GM21723 (cell line): ENCODE measurements around the gene OAS1.
"Not testable (repeated sequence)": the region's sequence is repeated elsewhere in the genome, so short reads cannot be mapped to it uniquely, and the experiment has no call there.

ENCODE experiments used
- ATAC-seq: cut with Tn5 transposase; IDR thresholded peaks from one replicate; pipeline ENCODE4 v1.9.1; 2021; ENCODE audit warnings: mild to moderate bottlenecking, moderate library complexity; ENCODE audit not compliant: unreplicated experiment

The OAS1 gene

DNA sequence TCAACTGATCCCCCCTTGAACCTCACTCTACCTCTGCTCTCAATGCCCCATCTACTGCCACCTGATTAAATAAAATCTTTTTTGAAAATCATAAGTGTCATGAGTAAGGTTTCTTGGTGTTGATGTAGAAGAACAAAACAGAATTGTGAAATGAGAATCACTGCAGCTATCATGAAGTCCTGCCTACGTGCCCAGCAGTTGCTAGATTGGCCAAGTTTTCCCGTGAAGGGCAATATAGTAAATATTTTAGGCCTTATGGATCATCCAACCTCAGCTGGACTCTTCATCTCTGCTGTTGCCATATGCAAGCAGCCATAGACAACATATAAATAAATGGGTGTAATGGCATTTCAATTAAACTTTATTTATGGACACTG lies 26.4 kb downstream of the OAS1 start:
- ATAC-seq, result no peak

DNA sequence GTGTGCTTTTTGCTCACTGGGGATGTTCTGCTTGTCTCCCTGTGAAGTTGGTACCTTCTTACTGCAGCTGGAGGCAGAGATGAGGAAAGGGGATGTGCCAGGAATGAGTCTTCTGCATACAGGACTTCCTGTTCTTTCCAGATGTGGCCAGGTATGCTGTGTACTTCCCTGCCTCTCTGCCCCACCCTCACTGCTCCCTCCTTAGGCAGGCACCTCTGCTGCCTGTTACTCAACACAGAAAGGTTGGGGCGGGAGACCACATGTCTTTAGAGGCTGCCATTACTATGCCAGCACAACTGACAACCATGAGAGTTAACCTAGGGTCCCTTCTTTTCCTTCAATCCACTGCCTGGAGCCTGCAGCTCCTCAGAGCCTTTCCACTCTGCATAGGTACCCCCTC lies 29.5 kb downstream of the OAS1 start:
- ATAC-seq, result no peak

DNA sequence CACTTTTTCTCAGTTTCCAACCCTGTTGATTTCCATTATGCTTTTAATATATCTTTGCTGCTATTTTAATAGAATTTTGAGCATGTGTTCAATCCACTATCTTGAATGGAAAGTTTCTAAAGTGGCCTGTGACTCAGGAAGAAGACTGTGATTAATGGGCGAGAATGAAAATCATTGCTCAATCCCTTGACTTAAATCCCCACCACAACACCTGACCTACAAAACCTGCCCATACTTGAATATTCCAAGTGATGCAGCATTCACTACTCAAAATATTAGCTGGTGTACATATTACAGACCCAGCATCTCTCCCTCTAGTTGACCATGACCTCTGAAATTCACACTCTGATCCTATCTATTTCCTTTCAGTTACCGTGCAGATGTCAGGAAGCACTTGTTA lies 30.2 kb downstream of the OAS1 start:
- ATAC-seq, result no peak

DNA sequence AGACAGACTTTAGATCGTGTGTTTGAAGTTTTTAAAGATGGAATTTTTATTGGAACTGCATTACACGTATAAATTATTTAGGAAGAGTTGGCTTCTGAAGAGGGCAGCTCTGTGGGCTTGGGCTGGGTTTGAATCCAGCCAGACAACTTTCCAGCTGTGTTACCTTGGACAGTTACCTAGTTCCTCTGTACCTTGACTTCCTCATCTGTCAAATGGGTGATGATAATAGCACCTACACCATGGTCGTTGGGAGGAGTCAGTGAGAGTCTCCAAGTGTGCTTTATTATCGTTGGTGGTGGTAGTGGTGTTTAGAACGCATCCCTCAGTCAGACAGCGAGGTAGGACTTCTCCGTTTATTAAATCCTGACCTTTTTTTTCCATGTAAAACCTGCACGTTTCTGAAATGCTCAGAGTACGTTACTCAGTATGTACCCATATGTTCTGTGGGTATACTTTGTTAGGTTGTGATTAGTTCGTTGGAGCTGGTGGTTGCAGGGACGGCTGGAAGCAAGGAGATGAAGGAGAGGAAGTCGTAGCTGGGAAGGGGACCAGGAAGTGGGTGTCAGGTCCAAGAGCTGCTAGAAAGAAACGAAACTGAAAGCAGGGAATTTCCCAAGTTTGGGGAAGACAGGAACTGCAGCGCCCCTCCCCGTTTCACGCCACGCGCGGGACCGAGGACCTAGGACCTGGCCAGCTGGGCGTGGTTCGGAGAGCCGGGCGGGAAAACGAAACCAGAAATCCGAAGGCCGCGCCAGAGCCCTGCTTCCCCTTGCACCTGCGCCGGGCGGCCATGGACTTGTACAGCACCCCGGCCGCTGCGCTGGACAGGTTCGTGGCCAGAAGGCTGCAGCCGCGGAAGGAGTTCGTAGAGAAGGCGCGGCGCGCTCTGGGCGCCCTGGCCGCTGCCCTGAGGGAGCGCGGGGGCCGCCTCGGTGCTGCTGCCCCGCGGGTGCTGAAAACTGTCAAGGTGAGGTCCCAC lies 31.3 kb downstream of the OAS1 start, which contains the start of gene OAS3:
Gene OAS3, plus strand, starts transcription at position 734 of the 979 bp plus-strand sequence. Its CDS starts 57 bp downstream, at position 791.
- ATAC-seq, result peak; percentile 54

DNA sequence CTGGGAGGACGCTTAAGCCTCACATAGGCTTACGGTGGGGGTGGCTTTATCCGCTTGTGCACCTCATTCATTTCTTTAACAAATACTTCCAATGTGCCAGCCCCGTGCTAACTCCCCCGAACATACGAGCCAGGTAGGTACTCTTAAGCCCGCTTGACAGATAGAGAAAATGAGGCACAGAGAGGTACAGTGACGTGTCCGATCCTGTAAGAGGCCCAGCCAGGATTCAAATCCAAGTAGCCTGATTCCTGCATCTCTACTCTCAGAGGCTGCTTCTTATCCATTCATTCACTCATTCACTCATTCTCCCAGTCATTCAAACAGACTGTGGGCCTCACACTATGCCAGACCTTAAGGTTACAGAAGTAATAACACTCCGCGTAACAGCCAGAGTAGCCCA lies 32.0 kb downstream of the OAS1 start:
- ATAC-seq, result no peak

DNA sequence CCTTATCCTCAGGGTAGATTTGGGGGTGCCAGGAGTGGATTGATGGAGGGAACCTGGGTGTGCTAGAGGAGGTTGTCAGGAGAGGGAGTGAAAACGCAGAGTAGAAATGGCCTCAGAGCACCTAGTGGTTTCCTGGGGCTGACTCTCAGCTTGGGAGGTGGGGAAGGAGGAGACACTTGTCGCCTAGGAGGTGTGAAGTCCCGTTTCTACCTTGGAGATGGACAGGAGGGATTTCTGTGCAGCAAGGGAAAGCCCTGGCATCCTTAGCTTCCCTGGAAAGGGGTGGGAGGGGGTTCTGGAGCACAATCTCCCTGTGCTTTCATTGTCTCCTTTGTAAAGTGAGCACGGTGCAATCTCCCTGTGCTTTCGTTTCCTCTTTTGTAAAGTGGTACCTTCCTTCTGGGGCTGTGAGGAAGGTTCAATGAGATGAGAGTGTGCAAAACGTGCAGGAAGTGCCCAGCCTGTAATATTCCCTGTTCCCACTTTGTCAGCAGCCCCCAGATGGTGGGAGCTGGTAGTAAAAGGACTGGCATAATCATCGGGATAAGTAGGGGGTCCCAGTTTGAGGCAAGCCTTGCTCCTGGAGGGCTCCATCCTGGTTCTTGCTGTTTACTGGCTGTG lies 33.1 kb downstream of the OAS1 start:
- peak; percentile 64 for ATAC-seq

DNA sequence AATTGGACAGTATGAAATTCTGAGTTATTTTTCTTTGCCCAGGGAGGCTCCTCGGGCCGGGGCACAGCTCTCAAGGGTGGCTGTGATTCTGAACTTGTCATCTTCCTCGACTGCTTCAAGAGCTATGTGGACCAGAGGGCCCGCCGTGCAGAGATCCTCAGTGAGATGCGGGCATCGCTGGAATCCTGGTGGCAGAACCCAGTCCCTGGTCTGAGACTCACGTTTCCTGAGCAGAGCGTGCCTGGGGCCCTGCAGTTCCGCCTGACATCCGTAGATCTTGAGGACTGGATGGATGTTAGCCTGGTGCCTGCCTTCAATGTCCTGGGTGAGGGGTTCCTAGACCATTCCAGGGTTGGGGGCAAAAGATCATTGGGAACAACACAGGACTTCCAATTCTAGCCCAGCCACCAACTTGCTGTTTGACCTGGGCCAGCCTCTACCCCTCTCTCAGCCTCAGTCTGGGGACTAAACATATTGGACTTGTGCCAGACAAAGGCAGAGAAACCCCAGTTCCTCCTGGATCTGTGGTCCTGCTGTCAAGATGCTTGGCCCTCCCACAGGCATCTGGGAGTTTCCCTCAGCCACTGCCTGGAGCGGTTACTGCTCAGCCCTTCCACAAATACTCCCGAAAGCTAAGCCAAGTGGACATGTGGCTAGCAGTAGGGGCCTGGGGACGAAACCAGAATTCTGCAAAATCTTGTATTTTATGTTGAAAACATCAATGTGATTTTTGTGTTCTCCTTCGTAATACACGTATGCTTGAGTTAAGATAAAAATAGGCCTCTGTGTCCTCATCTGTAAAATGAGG lies 35.0 kb downstream of the OAS1 start:
- ATAC-seq, result no peak

DNA sequence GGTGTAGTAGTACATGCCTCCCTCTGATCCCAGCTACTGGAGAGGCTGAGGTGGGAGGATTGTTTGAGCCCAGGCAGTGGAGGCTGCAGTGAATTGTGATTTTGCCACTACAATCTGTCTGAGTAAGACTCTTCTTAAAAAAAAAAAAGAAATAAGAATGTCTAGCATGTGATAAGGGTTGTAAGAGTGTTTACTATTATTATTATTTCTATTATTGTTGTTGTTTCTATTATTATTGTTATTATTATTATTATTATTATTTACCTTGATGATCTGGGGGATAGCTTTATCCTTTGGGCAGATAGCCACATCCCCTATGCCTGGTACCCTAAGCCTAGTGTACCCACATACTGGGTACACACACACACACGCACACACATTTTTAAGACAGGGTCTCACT lies 35.8 kb downstream of the OAS1 start:
- no peak for ATAC-seq

DNA sequence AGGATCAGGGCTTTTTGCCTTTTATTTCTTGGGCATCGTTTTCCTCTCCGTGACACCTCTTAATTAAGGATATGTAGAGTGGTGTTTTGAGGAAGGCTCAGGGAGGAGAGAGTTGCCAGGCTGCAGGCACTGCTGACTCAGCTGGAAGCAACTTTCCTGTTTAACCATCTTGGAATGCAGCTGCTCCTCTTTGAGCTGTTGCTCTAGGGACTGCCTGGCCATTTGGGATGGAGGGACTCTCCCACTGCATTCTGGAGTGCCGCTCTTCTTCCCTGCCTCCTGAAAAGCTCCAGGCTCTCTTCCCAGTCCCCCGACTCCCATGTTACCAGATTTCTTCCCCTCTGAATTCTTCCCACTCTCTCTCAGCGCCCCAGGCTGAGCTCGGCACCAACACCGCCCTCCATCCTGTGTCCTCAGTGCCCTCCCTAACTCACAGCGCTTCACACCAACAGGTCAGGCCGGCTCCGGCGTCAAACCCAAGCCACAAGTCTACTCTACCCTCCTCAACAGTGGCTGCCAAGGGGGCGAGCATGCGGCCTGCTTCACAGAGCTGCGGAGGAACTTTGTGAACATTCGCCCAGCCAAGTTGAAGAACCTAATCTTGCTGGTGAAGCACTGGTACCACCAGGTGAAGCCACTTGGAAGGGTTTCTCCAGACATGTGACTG lies 37.4 kb downstream of the OAS1 start:
- no peak for ATAC-seq

DNA sequence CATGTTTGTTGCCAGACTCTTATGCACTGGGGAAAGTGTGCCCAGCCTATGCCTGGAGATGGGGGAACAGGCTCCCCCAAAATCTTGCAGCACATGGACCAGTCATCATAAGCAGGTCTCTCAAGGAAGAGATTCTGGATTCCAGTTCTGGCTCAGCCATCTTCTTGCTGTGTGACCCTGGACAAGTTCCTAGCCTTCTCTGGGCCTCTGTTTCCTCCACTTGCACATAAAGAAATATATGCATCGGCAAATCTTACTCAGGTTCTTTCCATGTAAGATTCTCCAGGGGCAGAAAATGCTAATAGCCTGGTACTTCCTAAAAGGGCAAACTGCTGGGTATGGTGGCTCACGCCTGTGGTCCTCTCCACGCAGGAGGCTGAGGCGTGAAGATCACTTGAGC lies 38.8 kb downstream of the OAS1 start:
- no peak for ATAC-seq

DNA sequence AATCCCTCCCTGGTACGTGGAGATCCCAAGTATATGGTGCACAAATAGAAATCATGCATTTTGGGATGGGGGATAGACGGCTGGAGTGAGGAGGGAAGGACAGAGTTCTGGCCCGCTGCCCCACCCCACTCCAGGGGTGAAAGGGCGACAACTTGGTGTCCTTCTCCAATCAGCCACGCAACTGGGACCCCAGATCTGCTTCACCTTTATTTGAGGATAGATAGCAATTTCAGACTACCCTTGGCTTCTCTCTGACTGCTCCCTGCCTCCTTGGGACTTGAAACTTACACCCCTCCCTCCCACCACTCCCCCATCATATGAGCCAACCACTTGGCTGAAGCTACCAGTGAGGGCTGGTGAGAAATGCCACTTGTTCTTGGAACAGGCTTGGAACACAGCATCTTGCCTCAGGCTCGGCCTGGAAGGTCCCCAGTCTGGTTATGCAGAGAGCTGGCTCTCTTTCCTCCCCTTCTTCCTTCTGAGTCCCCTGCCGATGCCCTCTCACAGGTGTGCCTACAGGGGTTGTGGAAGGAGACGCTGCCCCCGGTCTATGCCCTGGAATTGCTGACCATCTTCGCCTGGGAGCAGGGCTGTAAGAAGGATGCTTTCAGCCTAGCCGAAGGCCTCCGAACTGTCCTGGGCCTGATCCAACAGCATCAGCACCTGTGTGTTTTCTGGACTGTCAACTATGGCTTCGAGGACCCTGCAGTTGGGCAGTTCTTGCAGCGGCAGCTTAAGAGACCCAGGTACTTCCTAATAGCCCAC lies 39.7 kb downstream of the OAS1 start:
- no peak for ATAC-seq

DNA sequence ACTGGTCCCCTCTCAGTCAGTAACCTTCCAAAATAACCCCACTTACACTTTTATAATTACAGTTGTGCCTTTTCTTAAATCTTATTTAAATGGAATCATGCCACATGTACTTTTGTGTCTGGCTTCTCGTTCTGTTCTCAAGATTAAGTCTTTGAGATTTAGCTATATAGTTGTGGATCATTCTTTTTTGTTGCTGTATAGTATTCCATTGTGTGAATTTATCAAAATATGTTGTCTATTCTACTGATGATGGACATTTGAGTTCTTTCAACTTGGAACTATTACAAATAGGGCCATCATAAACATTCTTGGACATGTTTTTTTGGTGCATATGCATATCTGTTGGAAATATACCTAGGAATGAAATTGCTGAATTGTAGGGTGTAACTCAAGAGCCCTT lies 40.6 kb downstream of the OAS1 start:
- ATAC-seq, result no peak

DNA sequence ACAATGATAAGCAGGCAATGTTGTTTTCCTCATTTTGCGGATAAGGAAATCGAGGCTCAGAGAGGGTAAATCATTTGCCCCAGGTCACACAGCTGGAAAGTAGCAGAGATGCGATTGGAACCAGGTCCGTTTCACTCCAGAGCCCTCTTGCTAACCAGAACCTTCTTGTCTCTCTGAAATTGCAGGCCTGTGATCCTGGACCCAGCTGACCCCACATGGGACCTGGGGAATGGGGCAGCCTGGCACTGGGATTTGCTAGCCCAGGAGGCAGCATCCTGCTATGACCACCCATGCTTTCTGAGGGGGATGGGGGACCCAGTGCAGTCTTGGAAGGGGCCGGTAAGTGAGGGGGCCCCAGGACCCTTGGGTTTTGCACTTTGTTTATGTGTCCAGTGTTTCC lies 41.0 kb downstream of the OAS1 start:
- no peak for ATAC-seq

DNA sequence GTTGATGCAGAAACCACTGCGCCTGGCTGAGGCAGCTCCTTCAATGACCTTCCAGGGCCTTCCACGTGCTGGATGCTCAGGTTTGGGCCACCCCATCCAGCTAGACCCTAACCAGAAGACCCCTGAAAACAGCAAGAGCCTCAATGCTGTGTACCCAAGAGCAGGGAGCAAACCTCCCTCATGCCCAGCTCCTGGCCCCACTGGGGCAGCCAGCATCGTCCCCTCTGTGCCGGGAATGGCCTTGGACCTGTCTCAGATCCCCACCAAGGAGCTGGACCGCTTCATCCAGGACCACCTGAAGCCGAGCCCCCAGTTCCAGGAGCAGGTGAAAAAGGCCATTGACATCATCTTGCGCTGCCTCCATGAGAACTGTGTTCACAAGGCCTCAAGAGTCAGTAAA lies 42.0 kb downstream of the OAS1 start:
- no peak for ATAC-seq

DNA sequence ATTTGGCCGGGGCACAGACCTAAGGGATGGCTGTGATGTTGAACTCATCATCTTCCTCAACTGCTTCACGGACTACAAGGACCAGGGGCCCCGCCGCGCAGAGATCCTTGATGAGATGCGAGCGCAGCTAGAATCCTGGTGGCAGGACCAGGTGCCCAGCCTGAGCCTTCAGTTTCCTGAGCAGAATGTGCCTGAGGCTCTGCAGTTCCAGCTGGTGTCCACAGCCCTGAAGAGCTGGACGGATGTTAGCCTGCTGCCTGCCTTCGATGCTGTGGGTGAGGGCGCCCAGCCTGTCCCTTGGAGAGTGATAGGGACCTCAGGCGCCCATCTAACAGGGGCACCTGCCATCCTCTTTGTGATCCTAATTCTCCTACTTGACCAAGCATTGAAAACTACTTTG lies 43.9 kb downstream of the OAS1 start:
- ATAC-seq, result no peak

DNA sequence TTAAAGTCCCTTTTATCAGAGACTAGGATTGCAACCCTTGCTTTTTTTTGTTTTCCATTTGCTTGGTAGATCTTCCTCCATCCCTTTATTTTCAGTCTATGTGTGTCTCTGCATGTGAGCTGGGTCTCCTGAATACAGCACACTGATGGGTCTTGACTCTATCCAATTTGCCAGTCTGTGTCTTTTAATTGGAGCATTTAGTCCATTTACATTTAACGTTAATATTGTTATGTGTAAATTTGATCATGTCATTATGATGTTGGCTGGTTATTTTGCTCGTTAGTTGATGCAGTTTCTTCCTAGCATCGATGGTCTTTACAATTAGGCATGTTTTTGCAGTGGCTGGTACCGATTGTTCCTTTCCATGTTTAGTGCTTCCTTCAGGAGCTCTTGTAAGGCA lies 50.4 kb downstream of the OAS1 start:
- ATAC-seq, result not testable (repeated sequence)

DNA sequence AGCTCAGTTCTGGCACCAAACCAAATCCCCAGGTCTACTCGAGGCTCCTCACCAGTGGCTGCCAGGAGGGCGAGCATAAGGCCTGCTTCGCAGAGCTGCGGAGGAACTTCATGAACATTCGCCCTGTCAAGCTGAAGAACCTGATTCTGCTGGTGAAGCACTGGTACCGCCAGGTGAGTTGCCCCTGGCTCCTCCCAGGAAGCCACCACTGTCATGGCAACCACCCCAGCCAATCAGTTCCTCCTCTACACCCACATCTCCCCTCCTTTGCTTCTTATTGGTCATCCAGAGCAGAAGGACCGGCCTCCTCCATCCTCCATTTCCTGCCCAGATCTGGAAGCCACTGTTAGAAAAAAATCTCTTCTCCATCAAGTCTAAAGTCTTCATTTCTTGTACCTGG lies 54.3 kb downstream of the OAS1 start:
- no peak for ATAC-seq

DNA sequence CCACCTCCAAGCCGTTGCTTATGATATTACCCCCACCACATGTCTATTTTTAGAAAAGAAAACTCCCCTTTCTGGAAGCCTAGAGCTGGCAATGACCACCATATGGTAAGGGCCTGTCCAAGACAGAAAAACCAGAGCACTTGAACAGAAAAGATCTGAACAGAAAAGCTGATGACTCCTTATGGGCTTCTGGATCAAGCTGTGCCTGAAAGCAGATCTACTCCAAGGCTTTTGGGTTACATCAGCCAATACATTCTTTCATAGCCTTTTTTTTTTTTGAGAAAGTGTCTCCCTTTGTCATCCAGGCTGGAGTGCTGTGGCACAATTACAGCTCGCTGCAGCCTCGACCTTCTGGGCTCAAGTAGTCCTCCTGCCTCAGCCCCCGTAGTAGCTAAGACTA lies 54.8 kb downstream of the OAS1 start:
- no peak for ATAC-seq

DNA sequence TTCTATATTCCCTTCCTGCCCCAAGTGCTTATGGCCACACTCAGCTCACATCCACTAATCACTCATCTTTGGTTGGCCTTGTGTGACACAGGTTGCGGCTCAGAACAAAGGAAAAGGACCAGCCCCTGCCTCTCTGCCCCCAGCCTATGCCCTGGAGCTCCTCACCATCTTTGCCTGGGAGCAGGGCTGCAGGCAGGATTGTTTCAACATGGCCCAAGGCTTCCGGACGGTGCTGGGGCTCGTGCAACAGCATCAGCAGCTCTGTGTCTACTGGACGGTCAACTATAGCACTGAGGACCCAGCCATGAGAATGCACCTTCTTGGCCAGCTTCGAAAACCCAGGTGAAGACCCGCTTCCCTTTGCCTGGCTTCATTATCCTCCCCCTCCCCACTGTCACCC lies 55.8 kb downstream of the OAS1 start:
- ATAC-seq, result no peak

DNA sequence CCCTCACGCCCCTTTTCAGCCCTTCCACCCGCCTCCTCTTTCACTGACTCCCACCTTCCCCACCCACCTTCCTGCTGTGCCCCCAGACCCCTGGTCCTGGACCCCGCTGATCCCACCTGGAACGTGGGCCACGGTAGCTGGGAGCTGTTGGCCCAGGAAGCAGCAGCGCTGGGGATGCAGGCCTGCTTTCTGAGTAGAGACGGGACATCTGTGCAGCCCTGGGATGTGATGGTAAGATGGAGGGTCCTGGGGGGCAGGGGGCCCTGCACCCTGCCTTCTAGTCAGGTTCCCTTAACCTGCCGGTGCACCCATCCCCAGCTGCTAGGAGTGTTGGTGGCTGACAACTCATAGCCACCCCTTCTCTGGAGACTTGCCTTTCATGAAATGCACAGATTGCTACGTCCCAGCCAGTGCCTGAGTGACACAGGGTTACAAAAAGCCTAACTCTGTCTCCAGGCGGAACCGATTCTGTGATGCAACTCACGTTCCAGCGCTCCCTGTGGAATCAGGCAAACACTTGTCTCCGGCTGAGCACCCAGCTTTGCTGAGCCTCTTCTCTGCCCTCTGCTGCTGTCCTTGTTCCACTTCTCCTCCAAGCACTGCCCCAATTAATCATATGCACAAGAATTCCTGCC lies 56.6 kb downstream of the OAS1 start:
- no peak for ATAC-seq
